PFSK-1 (cell line): ENCODE results near the gene IL2RA.

Experiments
- FOXP2 ChIP-seq: optimal IDR thresholded peaks from 2 replicates; pipeline ENCODE3; 2011; ENCODE audit warnings: borderline replicate concordance, control low read depth, inconsistent platforms; ENCODE audit not compliant: insufficient read depth; ENCODE audit errors: extremely low read length, extremely low read depth
- POLR2AphosphoS5 ChIP-seq: IDR thresholded peaks from 2 replicates; pipeline ENCODE4 v1.6.1; 2012; ENCODE audit warnings: low read depth, mild to moderate bottlenecking, control low read depth, low read length, moderate library complexity
- REST ChIP-seq, 2 experiments: IDR thresholded peaks; 2 replicates each; pipeline versions ENCODE4 v1.6.1 to v1.8.0; 2011 to 2012; ENCODE audit warnings: low read depth in 2 of 2, low read length in 2 of 2, control low read depth in 1 of 2, inconsistent platforms in 1 of 2, mild to moderate bottlenecking in 1 of 2, moderate library complexity in 1 of 2; ENCODE audit not compliant: insufficient read depth in 1 of 2
- SIN3A ChIP-seq: IDR thresholded peaks from 2 replicates; pipeline ENCODE4 v1.6.1; 2012; ENCODE audit warnings: mild to moderate bottlenecking, low read length, moderate library complexity, borderline replicate concordance; ENCODE audit not compliant: insufficient read depth
- TAF1 ChIP-seq: IDR thresholded peaks from 2 replicates; pipeline ENCODE4 v1.6.1; 2012; ENCODE audit warnings: low read length, control low read depth, borderline replicate concordance; ENCODE audit not compliant: insufficient read depth

- no peak for TF ChIP-seq POLR2AphosphoS5
- no peak for TF ChIP-seq TAF1
- TF ChIP-seq REST (IDR thresholded peaks at IDR 0.05; ENCODE audit: insufficient read depth in 1 of 2, low read depth in 2 of 2, low read length in 2 of 2): no peak
- TF ChIP-seq SIN3A: no peak
- no peak for TF ChIP-seq FOXP2
Measured at GRCh38 chr10:6053303-6053702, 8.9 kb downstream of the IL2RA start.
